ENCODE measurements around the gene CPSF4. TPM values are rescaled to one million over a fixed set of nuclear protein-coding genes. Genes with fewer than 3 reads are reported as not detected.
"Not testable (repeated sequence)": the region's sequence is repeated elsewhere in the genome, so short reads cannot be mapped to it uniquely, and the experiment has no call there.

Gene CPSF4
- total RNA-seq, 2 experiments from 2014 or later: 61.5 to 62.1 TPM

- no peaks in the 10 kb centered on the region for H3K27me3 Mint-ChIP-seq
- DNase-seq (no peak), ATAC-seq (ENCODE audit: low read depth) (no peak)
- POLR2A ChIA-PET: no interaction called here
- no peak overlapping the region for H3K27ac Mint-ChIP-seq
- H3K36me3 Mint-ChIP-seq: peaks cover 80% of the 10 kb centered on the region
- H3K4me3 Mint-ChIP-seq: no peak overlapping the region
- peaks cover 14% of the 10 kb centered on the region for H3K9me3 Mint-ChIP-seq
- no peaks in the 10 kb centered on the region for H3K4me1 Mint-ChIP-seq
Measured at GRCh38 chr7:99490878-99491277, 52.1 kb downstream of the CPSF4 start.

DNA sequence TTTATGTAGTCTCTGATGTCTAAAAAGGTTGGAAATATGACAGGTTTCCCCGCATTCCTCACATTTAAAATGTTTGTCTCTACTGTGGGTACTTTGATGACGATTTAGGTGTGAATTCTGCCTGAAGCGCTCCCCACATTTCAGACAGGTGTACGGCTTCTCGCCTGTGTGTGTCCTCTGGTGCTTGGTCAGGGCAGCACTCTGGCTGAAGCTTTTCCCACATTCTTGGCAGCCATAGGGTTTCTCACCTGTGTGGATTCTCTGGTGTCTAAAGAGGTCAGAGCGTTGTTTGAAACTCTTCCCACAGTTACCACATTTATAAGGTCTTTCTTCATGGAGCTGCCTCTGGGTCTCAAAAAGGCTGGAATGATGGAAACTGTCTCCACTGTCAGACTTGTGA lies 55.1 kb downstream of the CPSF4 start:
- POLR2A ChIA-PET: no interaction called here
- peaks cover 10% of the 10 kb centered on the region for H3K4me1 Mint-ChIP-seq
- H3K4me3 Mint-ChIP-seq: no peak overlapping the region
- DNase-seq (no peak), ATAC-seq (ENCODE audit: low read depth) (no peak)
- H3K27me3 Mint-ChIP-seq: no peaks in the 10 kb centered on the region
- H3K27ac Mint-ChIP-seq: no peak overlapping the region
- peaks cover 79% of the 10 kb centered on the region for H3K36me3 Mint-ChIP-seq
- peaks cover 11% of the 10 kb centered on the region for H3K9me3 Mint-ChIP-seq

- no peak for DNase-seq
- peaks cover 56% of the 10 kb centered on the region for H3K36me3 Mint-ChIP-seq
- H3K27ac Mint-ChIP-seq: peak overlapping the region; percentile 62
- H3K27me3 Mint-ChIP-seq: no peaks in the 10 kb centered on the region
- no peak for ATAC-seq (ENCODE audit: low read depth)
- peak overlapping the region; percentile 94 for H3K4me3 Mint-ChIP-seq
- POLR2A ChIA-PET: interaction anchor here (0.6 to 4.5 kb wide), 2 partner anchors 25 to 120 kb away, joined by 3 to 50 read pairs; partner anchors contain the start of gene ZNF789
- H3K4me1 Mint-ChIP-seq: peaks cover 18% of the 10 kb centered on the region
- peaks cover 11% of the 10 kb centered on the region for H3K9me3 Mint-ChIP-seq
Measured at GRCh38 chr7:99497766-99498545, 59.2 kb downstream of the CPSF4 start.

DNA sequence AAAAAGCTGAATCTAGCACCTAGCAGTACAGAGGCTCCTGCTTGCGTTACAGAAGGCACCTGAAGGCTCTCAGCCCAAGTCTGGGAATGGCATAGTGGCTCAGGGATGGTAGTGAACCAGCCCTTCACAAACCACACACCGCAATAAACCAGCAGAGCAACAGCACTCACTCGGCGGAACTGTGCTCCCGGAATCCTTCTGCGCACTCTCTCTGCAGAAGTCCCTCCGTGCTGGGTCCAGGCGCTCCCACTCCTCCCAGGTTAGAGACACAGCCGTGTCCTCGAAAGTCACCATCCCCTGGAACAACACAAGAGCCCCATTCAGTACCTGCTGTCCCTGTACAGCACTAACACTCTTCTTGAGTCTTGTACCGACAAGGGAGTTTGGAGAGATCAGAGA lies 59.8 kb downstream of the CPSF4 start:
- DNase-seq (no peak), ATAC-seq (ENCODE audit: low read depth) (no peak)
- Mint-ChIP-seq H3K9me3 (peaks cover 10% of the 10 kb centered on the region), H3K4me1 (peaks cover 18% of the 10 kb centered on the region), H3K36me3 (peaks cover 50% of the 10 kb centered on the region), H3K27me3 (no peaks in the 10 kb centered on the region), H3K4me3 (peak overlapping the region; percentile 94), H3K27ac (peak overlapping the region; percentile 99)
- POLR2A ChIA-PET: interaction anchor here (3.1 to 4.5 kb wide), 2 partner anchors 26 to 53 kb away, joined by 22 to 50 read pairs; partner anchors contain the start of genes FAM200A and ZNF789

- H3K27me3 Mint-ChIP-seq: no peaks in the 10 kb centered on the region
- POLR2A ChIA-PET: interaction anchor here (0.5 to 4.5 kb wide), 16 partner anchors 27 to 649 kb away, joined by 3 to 50 read pairs (median 6); partner anchors contain the start of genes ARPC1B, ATP5MF, BUD31 and CPSF4
Measured at GRCh38 chr7:99499371-99499720, 60.6 kb downstream of the CPSF4 start.

GRCh38 chr7:99499721-99500636 lies 61.2 kb downstream of the CPSF4 start, which contains the start of gene ZNF394:
ZNF394 (minus strand) TSS chr7:99500281; CDS start chr7:99500093, 188 bp downstream.
- Mint-ChIP-seq H3K27ac (peak within 1 kb of the TSS; percentile 99), H3K36me3 (peaks cover 36% of the 10 kb centered on the region), H3K4me3 (peak within 1 kb of the TSS; percentile 94), H3K27me3 (no peaks in the 10 kb centered on the region), H3K4me1 (peaks cover 18% of the 10 kb centered on the region), H3K9me3 (peaks cover 2% of the 10 kb centered on the region)
- POLR2A ChIA-PET: interaction anchor here (0.5 to 4.5 kb wide), 18 partner anchors 15 to 649 kb away, joined by 3 to 50 read pairs (median 5); partner anchors contain the start of genes ARPC1B, ATP5MF, BUD31 and CPSF4
- ATAC-seq (ENCODE audit: low read depth) (peak; percentile 44), DNase-seq (peak; percentile 88)

More at GRCh38 chr7:99499371-99499720, 60.6 kb downstream of the CPSF4 start:
- Mint-ChIP-seq H3K4me1 (peaks cover 18% of the 10 kb centered on the region), H3K4me3 (peak overlapping the region; percentile 94), H3K9me3 (peaks cover 3% of the 10 kb centered on the region), H3K27ac (peak overlapping the region; percentile 99), H3K36me3 (peaks cover 42% of the 10 kb centered on the region)
- DNase-seq (no peak), ATAC-seq (ENCODE audit: low read depth) (peak; percentile 52)

- DNase-seq: peak; percentile 34
- Mint-ChIP-seq H3K9me3 (peaks cover 2% of the 10 kb centered on the region), H3K27ac (peak overlapping the region; percentile 99), H3K36me3 (peaks cover 30% of the 10 kb centered on the region), H3K4me1 (peaks cover 20% of the 10 kb centered on the region), H3K4me3 (peak overlapping the region; percentile 94), H3K27me3 (no peaks in the 10 kb centered on the region)
- no peak for ATAC-seq (ENCODE audit: low read depth)
- POLR2A ChIA-PET: interaction anchor here (0.5 to 4.5 kb wide), 14 partner anchors 11 to 419 kb away, joined by 3 to 50 read pairs (median 8); partner anchors contain the start of genes ARPC1B, ATP5MF, BUD31 and CPSF4
Measured at GRCh38 chr7:99500637-99501009, 61.9 kb downstream of the CPSF4 start.

- DNase-seq; H3K9me3 Mint-ChIP-seq; H3K27me3 Mint-ChIP-seq; ATAC-seq (ENCODE audit: low read depth): not testable (repeated sequence)
- Mint-ChIP-seq H3K4me3 (peak overlapping the region; percentile 94), H3K4me1 (peaks cover 26% of the 10 kb centered on the region), H3K27ac (peak overlapping the region; percentile 99), H3K36me3 (peaks cover 23% of the 10 kb centered on the region)
- POLR2A ChIA-PET: interaction anchor here (0.5 to 4.5 kb wide), 9 partner anchors 12 to 494 kb away, joined by 3 to 50 read pairs (median 10); partner anchors contain the start of genes ARPC1B, BUD31, CPSF4 and FAM200A
Measured at GRCh38 chr7:99501236-99501635, 62.5 kb downstream of the CPSF4 start.

DNA sequence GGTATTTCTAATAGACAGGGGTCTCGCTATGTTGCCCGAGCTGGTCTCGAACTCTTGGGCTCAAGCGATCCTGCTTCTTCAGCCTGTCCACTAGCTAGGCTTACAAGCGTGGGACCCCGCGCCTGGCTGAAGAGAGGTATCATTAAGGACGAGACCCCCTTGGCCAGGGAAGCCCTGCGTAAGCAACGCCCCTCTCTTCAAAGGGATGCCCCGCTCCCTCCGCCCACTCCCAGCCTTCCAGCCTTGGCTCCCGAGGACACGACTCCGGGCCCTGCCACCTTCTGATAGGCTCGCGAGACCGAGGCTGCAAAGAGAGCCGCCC lies 65.5 kb downstream of the CPSF4 start:
- Mint-ChIP-seq H3K4me3 (peak overlapping the region; percentile 99), H3K4me1 (peaks cover 21% of the 10 kb centered on the region), H3K27me3 (no peaks in the 10 kb centered on the region), H3K27ac (peak overlapping the region; percentile 99), H3K9me3 (no peaks in the 10 kb centered on the region), H3K36me3 (peaks cover 12% of the 10 kb centered on the region)
- POLR2A ChIA-PET: interaction anchor here (0.6 to 3.2 kb wide), 15 partner anchors 11 to 121 kb away, joined by 3 to 40 read pairs (median 6); partner anchors contain the start of genes ATP5MF, BUD31, CPSF4 and FAM200A
- ATAC-seq (ENCODE audit: low read depth) (no peak), DNase-seq (no peak)

GRCh38 chr7:99504603-99505323 lies 66.0 kb downstream of the CPSF4 start, which contains the start of gene ZKSCAN5:
ZKSCAN5 (plus strand) TSS chr7:99504662; CDS start chr7:99506045, 1,383 bp downstream.
- H3K36me3 Mint-ChIP-seq: peaks cover 15% of the 10 kb centered on the region
- no peaks in the 10 kb centered on the region for H3K9me3 Mint-ChIP-seq
- H3K4me1 Mint-ChIP-seq: peaks cover 21% of the 10 kb centered on the region
- ATAC-seq (ENCODE audit: low read depth) (peak; percentile 78), DNase-seq (peak; percentile 96)
- H3K4me3 Mint-ChIP-seq: peak within 1 kb of the TSS; percentile 99
- H3K27ac Mint-ChIP-seq: peak within 1 kb of the TSS; percentile 99
- no peaks in the 10 kb centered on the region for H3K27me3 Mint-ChIP-seq
- POLR2A ChIA-PET: interaction anchor here (0.5 to 3.2 kb wide), 16 partner anchors 12 to 1577 kb away, joined by 3 to 40 read pairs (median 6); partner anchors contain the start of genes ATP5MF, BUD31, CPSF4 and FAM200A

DNA sequence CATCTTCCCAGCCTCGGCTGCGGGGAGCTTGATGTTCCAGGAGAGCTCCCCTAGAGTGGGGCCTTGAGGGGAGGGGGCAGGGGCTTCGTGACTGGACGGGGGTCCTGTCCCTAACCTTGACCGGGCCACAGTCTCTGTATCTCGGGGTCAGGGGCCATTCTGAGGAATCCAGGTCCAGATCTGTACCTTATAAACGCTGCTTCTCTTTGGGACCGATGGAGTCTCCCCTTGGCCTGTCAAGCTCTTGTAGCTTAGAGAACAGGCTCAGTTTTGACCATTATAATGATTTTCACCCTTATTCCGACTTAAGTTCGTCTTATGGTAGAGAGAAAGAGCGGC lies 66.5 kb downstream of the CPSF4 start:
- no peaks in the 10 kb centered on the region for H3K9me3 Mint-ChIP-seq
- no peak for DNase-seq
- H3K4me3 Mint-ChIP-seq: peak overlapping the region; percentile 99
- peaks cover 15% of the 10 kb centered on the region for H3K36me3 Mint-ChIP-seq
- ATAC-seq (ENCODE audit: low read depth): no peak
- POLR2A ChIA-PET: interaction anchor here (0.5 to 3.2 kb wide), 12 partner anchors 12 to 331 kb away, joined by 3 to 40 read pairs (median 7); partner anchors contain the start of genes BUD31, CPSF4, PDAP1 and PTCD1
- H3K27ac Mint-ChIP-seq: peak overlapping the region; percentile 99
- H3K4me1 Mint-ChIP-seq: peaks cover 21% of the 10 kb centered on the region
- H3K27me3 Mint-ChIP-seq: no peaks in the 10 kb centered on the region
